ENCODE measurements around the gene C19orf81. TPM values are rescaled to one million over a fixed set of nuclear protein-coding genes. Genes with fewer than 3 reads are reported as not detected.

C19orf81 gene
- total RNA-seq, 1 donor from 2014 or later, result 7.9 TPM

DNA sequence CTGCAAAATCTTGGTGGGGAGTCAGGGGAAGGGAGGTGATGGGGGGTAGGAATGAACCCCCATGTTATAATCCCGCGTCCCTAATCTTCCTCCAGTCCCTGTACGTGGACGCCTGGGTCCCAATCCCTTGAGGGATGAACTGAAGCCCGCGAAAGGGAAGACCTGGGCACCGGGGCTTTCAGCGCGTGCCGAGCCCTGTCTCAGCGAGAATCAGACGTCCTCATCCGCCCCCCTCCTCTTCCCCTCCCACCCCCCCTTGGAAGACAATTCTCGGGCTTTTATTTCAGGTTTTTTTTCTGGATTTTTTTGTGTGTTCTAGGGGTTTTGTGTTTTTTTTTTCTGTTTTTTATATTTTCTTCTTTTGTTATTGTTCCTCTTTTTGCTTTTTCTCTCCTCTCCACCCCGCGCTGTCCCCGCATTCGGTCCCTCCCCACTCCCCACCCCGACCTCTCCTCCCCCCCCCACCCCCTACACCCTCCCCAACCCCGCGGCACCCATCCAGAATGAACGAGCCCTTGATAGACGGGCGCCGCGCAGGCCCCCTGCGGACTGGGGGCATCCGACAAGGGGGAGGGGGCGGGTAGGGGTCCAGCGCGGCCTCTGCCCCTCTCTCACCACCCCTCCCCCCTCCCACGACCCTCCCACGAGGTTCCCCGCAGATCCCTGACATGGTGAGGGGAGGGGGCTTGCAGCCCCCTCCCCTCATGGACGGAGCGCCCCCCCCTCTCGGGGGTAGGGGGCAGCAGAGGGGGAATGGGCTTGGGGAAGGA lies 10.3 kb downstream of the C19orf81 start:
- Mint-ChIP-seq H3K27me3 (ENCODE audit: low read depth) (peaks cover 58% of the 10 kb centered on the region), H3K9me3 (no peaks in the 10 kb centered on the region), H3K4me1 (peaks cover 37% of the 10 kb centered on the region), H3K27ac (ENCODE audit: unreplicated experiment) (peak overlapping the region; percentile 70), H3K4me3 (peak overlapping the region; percentile 82), H3K36me3 (ENCODE audit: low read depth) (no peaks in the 10 kb centered on the region)
- TF ChIP-seq, protein P1, sequence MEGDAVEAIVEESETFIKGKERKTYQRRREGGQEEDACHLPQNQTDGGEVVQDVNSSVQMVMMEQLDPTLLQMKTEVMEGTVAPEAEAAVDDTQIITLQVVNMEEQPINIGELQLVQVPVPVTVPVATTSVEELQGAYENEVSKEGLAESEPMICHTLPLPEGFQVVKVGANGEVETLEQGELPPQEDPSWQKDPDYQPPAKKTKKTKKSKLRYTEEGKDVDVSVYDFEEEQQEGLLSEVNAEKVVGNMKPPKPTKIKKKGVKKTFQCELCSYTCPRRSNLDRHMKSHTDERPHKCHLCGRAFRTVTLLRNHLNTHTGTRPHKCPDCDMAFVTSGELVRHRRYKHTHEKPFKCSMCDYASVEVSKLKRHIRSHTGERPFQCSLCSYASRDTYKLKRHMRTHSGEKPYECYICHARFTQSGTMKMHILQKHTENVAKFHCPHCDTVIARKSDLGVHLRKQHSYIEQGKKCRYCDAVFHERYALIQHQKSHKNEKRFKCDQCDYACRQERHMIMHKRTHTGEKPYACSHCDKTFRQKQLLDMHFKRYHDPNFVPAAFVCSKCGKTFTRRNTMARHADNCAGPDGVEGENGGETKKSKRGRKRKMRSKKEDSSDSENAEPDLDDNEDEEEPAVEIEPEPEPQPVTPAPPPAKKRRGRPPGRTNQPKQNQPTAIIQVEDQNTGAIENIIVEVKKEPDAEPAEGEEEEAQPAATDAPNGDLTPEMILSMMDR (conservative IDR thresholded peaks at IDR 0.05), result no peak
- no peak for DNase-seq (ENCODE audit: low read depth, low spot score)

DNA sequence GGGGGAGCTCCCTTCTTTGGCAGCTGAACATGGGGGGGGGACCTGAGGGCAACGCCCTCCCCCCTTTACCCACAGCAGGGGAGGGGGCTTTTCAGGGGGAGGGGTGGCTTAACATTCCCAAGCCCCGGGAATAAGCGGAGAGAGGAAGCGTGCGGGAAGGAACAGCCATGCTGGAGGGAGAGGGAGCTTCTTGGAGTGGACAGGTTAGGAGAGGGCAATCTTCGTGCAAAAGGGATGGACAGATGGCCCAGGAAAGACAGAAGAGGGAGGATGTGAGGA lies 10.8 kb downstream of the C19orf81 start:
- Mint-ChIP-seq H3K4me1 (peaks cover 37% of the 10 kb centered on the region), H3K27me3 (ENCODE audit: low read depth) (peaks cover 60% of the 10 kb centered on the region), H3K9me3 (no peaks in the 10 kb centered on the region), H3K4me3 (peak overlapping the region; percentile 38), H3K27ac (ENCODE audit: unreplicated experiment) (no peak overlapping the region), H3K36me3 (ENCODE audit: low read depth) (no peaks in the 10 kb centered on the region)
- no peak for DNase-seq (ENCODE audit: low read depth, low spot score)
- TF ChIP-seq, protein P1 (conservative IDR thresholded peaks at IDR 0.05), result no peak

GRCh38 chr19:50661023-50661422 lies 11.8 kb downstream of the C19orf81 start:
- Mint-ChIP-seq H3K27ac (ENCODE audit: unreplicated experiment) (no peak overlapping the region), H3K27me3 (ENCODE audit: low read depth) (peaks cover 60% of the 10 kb centered on the region), H3K9me3 (no peaks in the 10 kb centered on the region), H3K4me3 (peak overlapping the region; percentile 45), H3K4me1 (peaks cover 37% of the 10 kb centered on the region), H3K36me3 (ENCODE audit: low read depth) (no peaks in the 10 kb centered on the region)
- TF ChIP-seq, protein P1 (conservative IDR thresholded peaks at IDR 0.05), result no peak
- DNase-seq (ENCODE audit: low read depth, low spot score), result no peak

- TF ChIP-seq, protein P1 (conservative IDR thresholded peaks at IDR 0.05), result no peak
- no peaks in the 10 kb centered on the region for H3K36me3 Mint-ChIP-seq (ENCODE audit: low read depth)
- peaks cover 62% of the 10 kb centered on the region for H3K27me3 Mint-ChIP-seq (ENCODE audit: low read depth)
- peak overlapping the region; percentile 27 for H3K4me3 Mint-ChIP-seq
- peaks cover 37% of the 10 kb centered on the region for H3K4me1 Mint-ChIP-seq
- no peak for DNase-seq (ENCODE audit: low read depth, low spot score)
- H3K27ac Mint-ChIP-seq (ENCODE audit: unreplicated experiment), result no peak overlapping the region
- no peaks in the 10 kb centered on the region for H3K9me3 Mint-ChIP-seq
Measured at GRCh38 chr19:50661766-50662650, 12.8 kb downstream of the C19orf81 start.

DNA sequence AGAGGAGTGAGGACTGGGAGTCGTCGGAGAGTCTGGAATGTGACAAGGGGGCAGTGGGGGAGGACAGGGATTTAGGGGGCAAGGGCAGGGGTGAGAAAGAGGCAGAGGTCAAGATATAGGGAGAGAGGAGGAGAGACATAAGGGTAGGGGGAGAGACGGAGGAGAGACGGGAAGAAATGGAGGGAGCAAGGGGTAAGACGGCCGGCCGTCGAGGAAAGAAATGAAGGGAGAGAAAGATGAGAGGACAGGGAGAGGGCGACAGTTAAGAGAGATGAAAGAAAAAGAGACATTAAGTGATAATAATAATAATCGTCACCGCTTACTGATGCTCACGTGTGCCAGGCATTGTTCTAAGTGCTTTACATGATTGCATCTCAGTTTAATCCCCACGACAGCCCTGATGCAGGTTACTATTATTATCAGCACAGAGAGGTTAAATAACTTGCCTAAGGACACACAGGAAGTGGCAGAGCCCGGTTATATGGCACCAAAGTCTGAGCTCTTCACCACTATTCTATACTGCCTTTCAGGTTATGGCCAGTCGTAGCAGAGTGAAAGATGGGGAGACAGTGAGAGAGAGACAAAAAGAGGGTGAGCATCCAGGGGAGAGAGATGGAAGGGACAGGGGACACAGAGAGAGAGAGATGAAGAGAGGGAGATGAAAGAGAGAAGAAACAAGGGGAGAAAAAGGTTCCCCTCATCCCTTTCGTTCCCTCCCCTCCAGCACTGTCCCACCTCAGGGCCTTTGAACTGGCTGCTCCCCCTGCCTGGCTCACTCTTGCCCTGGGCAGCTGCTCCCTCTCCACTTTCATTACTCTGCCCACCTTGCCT lies 13.6 kb downstream of the C19orf81 start:
- TF ChIP-seq, protein P1 (conservative IDR thresholded peaks at IDR 0.05), result no peak
- H3K4me3 Mint-ChIP-seq, result peak overlapping the region; percentile 78
- no peak for DNase-seq (ENCODE audit: low read depth, low spot score)
- no peaks in the 10 kb centered on the region for H3K9me3 Mint-ChIP-seq
- no peak overlapping the region for H3K27ac Mint-ChIP-seq (ENCODE audit: unreplicated experiment)
- no peaks in the 10 kb centered on the region for H3K36me3 Mint-ChIP-seq (ENCODE audit: low read depth)
- peaks cover 57% of the 10 kb centered on the region for H3K27me3 Mint-ChIP-seq (ENCODE audit: low read depth)
- peaks cover 30% of the 10 kb centered on the region for H3K4me1 Mint-ChIP-seq

All from neural crest cell (in vitro differentiated cells).